PC-9 (cell line): ENCODE results near the gene E2F7. TPM values are rescaled to one million over a fixed set of nuclear protein-coding genes. Genes with fewer than 3 reads are reported as not detected.
A peak's percentile ranks its signal among the peaks of the same experiment; 100 is the strongest.

Experiments
- BruUV-seq: library from RNA; stranded (reverse); fragments of 400-500 nt; replicated peaks from 2 replicates; lab custom pipeline; 2021; lab: Mats Ljungman, UMichigan
- CTCF ChIA-PET: fragments of 300-600 bp; sonication (Branson Sonifier 250); formaldehyde crosslinking; loops from one replicate; lab custom pipeline; 2022; ENCODE audit warnings: antibody characterized with exemption; lab: Charles Lee
- POLR2A ChIA-PET: fragments of 300-600 bp; sonication (Branson Sonifier 250); formaldehyde crosslinking; loops from one replicate; lab custom pipeline; 2022; ENCODE audit warnings: antibody characterized with exemption; ENCODE audit not compliant: unreplicated experiment; lab: Charles Lee
- DNase-seq, 2 experiments: peaks; one replicate each; pipeline versions ENCODE4 v3.0.0 to v3.0.0-alpha.2; 2015 to 2022; ENCODE audit warnings: mixed read lengths in 1 of 2
- H2AFZ ChIP-seq: fragments of 200-600 bp; sonication (generic); 2 replicates; pipeline ENCODE4 v1.8.1; 2017; ENCODE audit warnings: antibody characterized with exemption
- H3F3A ChIP-seq: fragments of 200-600 bp; sonication (generic); 2 replicates; pipeline ENCODE4 v1.8.1; 2017; ENCODE audit warnings: antibody characterized with exemption, mild to moderate bottlenecking, low read depth; ENCODE audit not compliant: insufficient read depth
- H3K27ac ChIP-seq: fragments of 200-600 bp; sonication (generic); 2 replicates; pipeline ENCODE4 v1.6.1; 2016; ENCODE audit warnings: mixed run types
- H3K27me3 ChIP-seq: fragments of 200-600 bp; sonication (generic); 2 replicates; pipeline ENCODE4 v1.6.1; 2016; ENCODE audit warnings: low read depth, mixed run types; ENCODE audit not compliant: insufficient read depth
- H3K36me3 ChIP-seq: fragments of 200-600 bp; sonication (generic); 2 replicates; pipeline ENCODE4 v1.6.1; 2016; ENCODE audit warnings: low read depth, mixed run types
- H3K4me1 ChIP-seq: fragments of 200-600 bp; sonication (generic); replicated peaks from 2 replicates; pipeline ENCODE4 v1.6.1; 2016; ENCODE audit warnings: mixed run types; ENCODE audit not compliant: insufficient read depth
- H3K4me2 ChIP-seq: fragments of 200-600 bp; sonication (generic); 2 replicates; pipeline ENCODE4 v1.6.1; 2017; ENCODE audit warnings: mixed run types
- H3K4me3 ChIP-seq: fragments of 200-600 bp; sonication (generic); 2 replicates; pipeline ENCODE4 v1.6.1; 2016; ENCODE audit warnings: mixed run types
- H3K79me2 ChIP-seq: fragments of 200-600 bp; sonication (generic); 2 replicates; pipeline ENCODE4 v1.6.1; 2017; ENCODE audit warnings: low read depth, mixed run types
- H3K9me2 ChIP-seq: fragments of 200-600 bp; sonication (generic); 2 replicates; pipeline ENCODE4 v1.8.1; 2017; ENCODE audit warnings: mild to moderate bottlenecking; ENCODE audit not compliant: insufficient read depth
- H3K9me3 ChIP-seq: fragments of 200-600 bp; sonication (generic); 2 replicates; pipeline ENCODE4 v1.8.1; 2016; ENCODE audit warnings: low read depth; ENCODE audit not compliant: insufficient read depth
- H4K20me1 ChIP-seq: fragments of 200-600 bp; sonication (generic); 2 replicates; pipeline ENCODE4 v1.8.1; 2017; ENCODE audit not compliant: insufficient read depth
- EZH2 ChIP-seq: fragments of 200-600 bp; sonication (generic); IDR thresholded peaks from 2 replicates; pipeline ENCODE4 v1.8.0; 2017; ENCODE audit warnings: antibody characterized with exemption, low read depth
- intact Hi-C: fragments of 100-400 bp; cut with micrococcal nuclease; formaldehyde crosslinking; loops from one replicate; pipeline ENCODE4 v1.10.0; 2022; ENCODE audit not compliant: unreplicated experiment
- total RNA-seq: library from RNA; stranded (reverse); gene quantifications from 2 replicates; pipeline ENCODE4 v1.2.3, GENCODE V29; 2021
- TF ChIP-seq, protein P1 (sequence below): fragments of 200-600 bp; sonication (generic); conservative IDR thresholded peaks from 2 replicates; pipeline ENCODE4 v1.6.1; 2017; ENCODE audit warnings: mixed run types, antibody characterized with exemption, mild to moderate bottlenecking, moderate library complexity

E2F7 gene
- total RNA-seq, 1 experiment from 2014 or later = 14.6 TPM

DNA sequence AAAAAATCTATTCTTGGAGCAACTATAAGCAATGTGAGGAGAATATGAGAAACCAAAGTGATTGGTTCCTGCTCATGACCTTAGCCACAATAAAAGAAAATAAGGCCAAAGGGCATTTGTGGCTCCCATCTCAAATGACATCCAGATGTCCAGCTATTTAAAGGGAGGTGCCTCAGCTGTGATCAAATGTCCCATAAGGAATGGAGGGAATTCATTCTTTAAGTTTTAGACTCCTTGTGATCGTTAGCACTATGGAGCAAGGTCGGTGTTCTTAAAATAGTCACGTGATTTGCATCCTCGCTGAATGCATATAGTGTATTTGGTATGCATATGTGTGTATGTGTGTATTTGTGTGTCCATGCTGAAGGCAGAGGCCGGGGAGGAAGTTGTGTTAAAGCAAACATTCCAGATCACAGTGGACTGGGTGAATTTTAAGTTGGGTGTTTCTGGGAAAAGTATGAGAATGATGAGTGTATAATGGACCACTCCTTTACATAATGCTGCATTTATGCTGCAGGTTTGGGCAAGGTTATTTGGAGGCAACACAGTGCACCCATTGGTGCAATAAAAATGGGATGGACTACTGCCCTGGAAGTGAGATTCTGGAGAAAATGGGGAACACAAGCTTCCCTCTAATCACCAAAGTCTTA is 5.6 kb upstream of the E2F7 start:
- peaks cover 7% of the 10 kb centered on the region for H3K4me1 ChIP-seq
- BruUV-seq = no TSS peak
- no peaks in the 10 kb centered on the region for H3K9me3 ChIP-seq
- no peaks in the 10 kb centered on the region for H4K20me1 ChIP-seq
- H3K79me2 ChIP-seq = no peaks in the 10 kb centered on the region
- H3F3A ChIP-seq = no peaks in the 10 kb centered on the region
- no peaks in the 10 kb centered on the region for H3K36me3 ChIP-seq
- no peak overlapping the region for H3K27ac ChIP-seq
- no peak overlapping the region for H3K4me2 ChIP-seq
- no peaks in the 10 kb centered on the region for H3K27me3 ChIP-seq
- no peak overlapping the region for H3K4me3 ChIP-seq
- no peak for DNase-seq
- ChIA-PET POLR2A (no interaction called here), CTCF (no interaction called here)
- H3K9me2 ChIP-seq = no peaks in the 10 kb centered on the region
- H2AFZ ChIP-seq = no peak overlapping the region
- intact Hi-C loops = no loop called here
- TF ChIP-seq EZH2 = no peak
- TF ChIP-seq, protein P1, sequence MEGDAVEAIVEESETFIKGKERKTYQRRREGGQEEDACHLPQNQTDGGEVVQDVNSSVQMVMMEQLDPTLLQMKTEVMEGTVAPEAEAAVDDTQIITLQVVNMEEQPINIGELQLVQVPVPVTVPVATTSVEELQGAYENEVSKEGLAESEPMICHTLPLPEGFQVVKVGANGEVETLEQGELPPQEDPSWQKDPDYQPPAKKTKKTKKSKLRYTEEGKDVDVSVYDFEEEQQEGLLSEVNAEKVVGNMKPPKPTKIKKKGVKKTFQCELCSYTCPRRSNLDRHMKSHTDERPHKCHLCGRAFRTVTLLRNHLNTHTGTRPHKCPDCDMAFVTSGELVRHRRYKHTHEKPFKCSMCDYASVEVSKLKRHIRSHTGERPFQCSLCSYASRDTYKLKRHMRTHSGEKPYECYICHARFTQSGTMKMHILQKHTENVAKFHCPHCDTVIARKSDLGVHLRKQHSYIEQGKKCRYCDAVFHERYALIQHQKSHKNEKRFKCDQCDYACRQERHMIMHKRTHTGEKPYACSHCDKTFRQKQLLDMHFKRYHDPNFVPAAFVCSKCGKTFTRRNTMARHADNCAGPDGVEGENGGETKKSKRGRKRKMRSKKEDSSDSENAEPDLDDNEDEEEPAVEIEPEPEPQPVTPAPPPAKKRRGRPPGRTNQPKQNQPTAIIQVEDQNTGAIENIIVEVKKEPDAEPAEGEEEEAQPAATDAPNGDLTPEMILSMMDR = no peak

DNA sequence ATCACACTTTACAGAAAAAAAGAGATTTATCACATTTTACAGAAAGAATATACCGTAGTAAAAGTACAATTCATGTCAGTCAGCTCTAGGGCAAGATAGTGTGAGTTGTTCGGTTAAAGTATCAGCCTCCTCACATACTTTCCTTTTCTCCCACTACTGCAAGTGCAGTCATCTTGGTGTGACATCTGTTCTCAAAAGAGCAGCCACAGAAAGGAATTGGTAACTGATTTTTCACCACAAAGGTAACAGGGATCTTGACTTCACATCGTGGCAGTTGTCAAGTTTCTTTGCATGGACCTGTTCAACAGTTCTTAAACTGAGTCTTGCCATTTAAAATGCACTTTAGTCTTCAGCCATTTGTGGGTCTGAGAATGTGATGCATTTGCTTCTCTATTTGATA is 5.0 kb upstream of the E2F7 start:
- no peak overlapping the region for H3K4me3 ChIP-seq
- BruUV-seq = no TSS peak
- H4K20me1 ChIP-seq = no peaks in the 10 kb centered on the region
- H3F3A ChIP-seq = no peaks in the 10 kb centered on the region
- CTCF ChIA-PET = no interaction called here
- no peak overlapping the region for H3K27ac ChIP-seq
- H3K4me2 ChIP-seq = no peak overlapping the region
- no peaks in the 10 kb centered on the region for H3K79me2 ChIP-seq
- no peak for TF ChIP-seq EZH2
- TF ChIP-seq, protein P1 = no peak
- intact Hi-C loops = no loop called here
- H3K36me3 ChIP-seq = no peaks in the 10 kb centered on the region
- no peaks in the 10 kb centered on the region for H3K9me3 ChIP-seq
- POLR2A ChIA-PET = no interaction called here
- no peak for DNase-seq
- H3K4me1 ChIP-seq = peaks cover 7% of the 10 kb centered on the region
- no peaks in the 10 kb centered on the region for H3K27me3 ChIP-seq
- H2AFZ ChIP-seq = no peak overlapping the region
- H3K9me2 ChIP-seq = no peaks in the 10 kb centered on the region

DNA sequence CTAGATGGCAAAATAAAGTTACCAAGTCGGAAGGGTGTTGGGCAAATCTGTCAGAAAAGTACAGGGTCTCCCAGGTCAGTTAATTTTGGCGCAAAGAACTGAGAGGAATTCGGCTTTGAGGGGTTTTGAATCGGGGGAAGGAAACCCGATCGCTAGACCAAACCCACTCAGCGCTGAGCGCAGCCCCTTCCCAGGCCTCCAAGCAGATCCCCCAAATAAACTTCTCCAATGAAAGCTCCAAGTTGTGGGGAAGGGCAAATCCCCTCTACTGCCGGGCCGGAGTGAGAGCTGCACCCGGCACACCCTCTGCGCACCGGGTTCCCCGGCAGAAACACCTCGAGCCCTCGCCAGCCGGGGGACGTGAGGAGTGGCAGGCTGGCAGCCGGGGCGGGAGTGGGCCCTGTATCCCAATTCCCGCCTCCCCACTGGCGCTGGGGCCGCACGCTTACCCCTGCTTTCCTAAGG is 441 bp downstream of the E2F7 start:
- Histone ChIP-seq H3K4me1 (peaks cover 19% of the 10 kb centered on the region), H3K79me2 (no peaks in the 10 kb centered on the region), H3K9me3 (no peaks in the 10 kb centered on the region), H3K9me2 (no peaks in the 10 kb centered on the region), H3K27me3 (no peaks in the 10 kb centered on the region), H3K36me3 (no peaks in the 10 kb centered on the region), H4K20me1 (no peaks in the 10 kb centered on the region), H3K27ac (no peak overlapping the region), H3F3A (no peaks in the 10 kb centered on the region), H3K4me2 (peak overlapping the region; percentile 89), H3K4me3 (peak overlapping the region; percentile 93), H2AFZ (peak overlapping the region; percentile 98)
- TF ChIP-seq, protein P1 = no peak
- DNase-seq = no peak
- intact Hi-C loops = loop anchor here (5.0 kb wide), 3 partner anchors 87 to 862 kb away; no protein-coding TSS in a partner anchor
- ChIA-PET CTCF (no interaction called here), POLR2A (interaction anchor here (0.7 kb wide), 1 partner anchor 137 kb away, joined by 5 read pairs; no protein-coding TSS in a partner anchor)
- TSS peak; percentile 39 for BruUV-seq
